OCI-LY7 (cell line): ENCODE results near the gene KSR1. TPM values are rescaled to one million over a fixed set of nuclear protein-coding genes. Genes with fewer than 3 reads are reported as not detected.

Source experiments
- BruUV-seq: library from RNA; stranded (reverse); fragments of 400-500 nt; replicated peaks from 2 replicates; lab custom pipeline; 2021; lab: Mats Ljungman, UMichigan
- CTCF ChIA-PET: fragments of 300-600 bp; sonication (Branson Sonifier 250); formaldehyde crosslinking; loops from one replicate; lab custom pipeline; 2022; ENCODE audit warnings: antibody characterized with exemption; ENCODE audit not compliant: unreplicated experiment; lab: Charles Lee
- POLR2A ChIA-PET: fragments of 300-600 bp; sonication (Branson Sonifier 250); formaldehyde crosslinking; loops from one replicate; lab custom pipeline; 2022; ENCODE audit warnings: antibody characterized with exemption; lab: Charles Lee
- DNase-seq: peaks from one replicate; pipeline ENCODE4 v3.0.0-alpha.2; 2015; ENCODE audit warnings: low spot score
- H2AFZ ChIP-seq: fragments of 200-600 bp; sonication (generic), shearing (Covaris generic); 2 replicates; pipeline ENCODE4 v1.6.1; 2014; ENCODE audit warnings: mild to moderate bottlenecking, antibody characterized with exemption, low read length, moderate library complexity
- H3K27ac ChIP-seq: fragments of 200-600 bp; sonication (generic); 2 replicates; pipeline ENCODE4 v1.5.1; 2014; ENCODE audit warnings: mixed run types, low read depth, mild to moderate bottlenecking, moderate library complexity, low read length, inconsistent platforms; ENCODE audit not compliant: poor library complexity, severe bottlenecking
- H3K36me3 ChIP-seq: fragments of 200-600 bp; sonication (generic); 2 replicates; pipeline ENCODE4 v1.6.1; 2014; ENCODE audit warnings: mild to moderate bottlenecking, antibody characterized with exemption, low read length, moderate library complexity, mixed read lengths; ENCODE audit not compliant: insufficient read depth
- H3K4me1 ChIP-seq: fragments of 200-600 bp; sonication (generic); 2 replicates; pipeline ENCODE4 v1.5.1; 2014; ENCODE audit warnings: mild to moderate bottlenecking, low read length; ENCODE audit not compliant: insufficient read depth, poor library complexity, severe bottlenecking
- H3K4me2 ChIP-seq: fragments of 200-600 bp; sonication (generic); 2 replicates; pipeline ENCODE4 v1.6.1; 2014; ENCODE audit warnings: mild to moderate bottlenecking, low read length
- H3K4me3 ChIP-seq: fragments of 200-600 bp; sonication (generic); 2 replicates; pipeline ENCODE4 v1.5.1; 2014; ENCODE audit warnings: mild to moderate bottlenecking, low read depth, low read length; ENCODE audit not compliant: poor library complexity, severe bottlenecking
- H3K79me2 ChIP-seq: fragments of 200-600 bp; sonication (generic); 2 replicates; pipeline ENCODE4 v1.6.1; 2016; ENCODE audit warnings: low read depth, mild to moderate bottlenecking, low read length, moderate library complexity, mixed read lengths; ENCODE audit not compliant: insufficient read depth
- H3K9me2 ChIP-seq: fragments of 200-600 bp; sonication (generic); 2 replicates; pipeline ENCODE4 v1.6.1; 2016; ENCODE audit warnings: mild to moderate bottlenecking, low read length, mixed read lengths; ENCODE audit not compliant: insufficient read depth
- H3K9me3 ChIP-seq: fragments of 200-600 bp; sonication (generic); 2 replicates; pipeline ENCODE4 v1.6.1; 2014; ENCODE audit warnings: mild to moderate bottlenecking, mixed run types, low read length, mixed read lengths
- H4K20me1 ChIP-seq: fragments of 200-600 bp; sonication (generic); 2 replicates; pipeline ENCODE4 v1.6.1; 2014; ENCODE audit warnings: mild to moderate bottlenecking, antibody characterized with exemption, low read length, moderate library complexity, mixed read lengths; ENCODE audit not compliant: insufficient read depth
- EZH2phosphoT487 ChIP-seq: fragments of 200-600 bp; sonication (generic); IDR thresholded peaks from 2 replicates; pipeline ENCODE4 v1.6.1; 2018; ENCODE audit warnings: low read depth, borderline replicate concordance, mild to moderate bottlenecking, mixed run types, antibody characterized with exemption, low read length, moderate library complexity, mixed read lengths
- intact Hi-C: fragments of 100-400 bp; cut with micrococcal nuclease; formaldehyde crosslinking; loops from one replicate; pipeline ENCODE4 v1.10.0; 2022; ENCODE audit not compliant: unreplicated experiment
- total RNA-seq, 2 experiments: library from RNA; depleted of rRNA in 1 of 2; stranded (reverse); fragments of >200 nt in 1 of 2; shearing (Covaris generic) in 1 of 2; gene quantifications; 2 replicates each; pipeline ENCODE4 v1.2.3, GENCODE V29; 2014 to 2022
- TF ChIP-seq, protein P1 (sequence below): fragments of 200-600 bp; sonication (generic); conservative IDR thresholded peaks from 2 replicates; pipeline ENCODE4 v1.5.1; 2014; ENCODE audit warnings: mild to moderate bottlenecking, antibody characterized with exemption, low read length, moderate library complexity, mixed read lengths

KSR1 gene
- total RNA-seq, 2 experiments from 2014 or later, result 2.2 to 4.1 TPM

GRCh38 chr17:27666831-27667560 is 210.7 kb downstream of the KSR1 start:
- CTCF ChIA-PET, result no interaction called here
- DNase-seq, result no peak
- Histone ChIP-seq H2AFZ (no peak overlapping the region), H3K9me3 (no peaks in the 10 kb centered on the region), H3K36me3 (no peaks in the 10 kb centered on the region), H4K20me1 (no peaks in the 10 kb centered on the region), H3K79me2 (no peaks in the 10 kb centered on the region), H3K4me2 (no peak overlapping the region), H3K9me2 (no peaks in the 10 kb centered on the region), H3K4me1 (no peaks in the 10 kb centered on the region), H3K4me3 (no peak overlapping the region), H3K27ac (no peak overlapping the region)
- BruUV-seq, result no TSS peak
- POLR2A ChIA-PET, result no interaction called here
- intact Hi-C loops, result no loop called here
- TF ChIP-seq, protein P1, sequence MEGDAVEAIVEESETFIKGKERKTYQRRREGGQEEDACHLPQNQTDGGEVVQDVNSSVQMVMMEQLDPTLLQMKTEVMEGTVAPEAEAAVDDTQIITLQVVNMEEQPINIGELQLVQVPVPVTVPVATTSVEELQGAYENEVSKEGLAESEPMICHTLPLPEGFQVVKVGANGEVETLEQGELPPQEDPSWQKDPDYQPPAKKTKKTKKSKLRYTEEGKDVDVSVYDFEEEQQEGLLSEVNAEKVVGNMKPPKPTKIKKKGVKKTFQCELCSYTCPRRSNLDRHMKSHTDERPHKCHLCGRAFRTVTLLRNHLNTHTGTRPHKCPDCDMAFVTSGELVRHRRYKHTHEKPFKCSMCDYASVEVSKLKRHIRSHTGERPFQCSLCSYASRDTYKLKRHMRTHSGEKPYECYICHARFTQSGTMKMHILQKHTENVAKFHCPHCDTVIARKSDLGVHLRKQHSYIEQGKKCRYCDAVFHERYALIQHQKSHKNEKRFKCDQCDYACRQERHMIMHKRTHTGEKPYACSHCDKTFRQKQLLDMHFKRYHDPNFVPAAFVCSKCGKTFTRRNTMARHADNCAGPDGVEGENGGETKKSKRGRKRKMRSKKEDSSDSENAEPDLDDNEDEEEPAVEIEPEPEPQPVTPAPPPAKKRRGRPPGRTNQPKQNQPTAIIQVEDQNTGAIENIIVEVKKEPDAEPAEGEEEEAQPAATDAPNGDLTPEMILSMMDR, result no peak

DNA sequence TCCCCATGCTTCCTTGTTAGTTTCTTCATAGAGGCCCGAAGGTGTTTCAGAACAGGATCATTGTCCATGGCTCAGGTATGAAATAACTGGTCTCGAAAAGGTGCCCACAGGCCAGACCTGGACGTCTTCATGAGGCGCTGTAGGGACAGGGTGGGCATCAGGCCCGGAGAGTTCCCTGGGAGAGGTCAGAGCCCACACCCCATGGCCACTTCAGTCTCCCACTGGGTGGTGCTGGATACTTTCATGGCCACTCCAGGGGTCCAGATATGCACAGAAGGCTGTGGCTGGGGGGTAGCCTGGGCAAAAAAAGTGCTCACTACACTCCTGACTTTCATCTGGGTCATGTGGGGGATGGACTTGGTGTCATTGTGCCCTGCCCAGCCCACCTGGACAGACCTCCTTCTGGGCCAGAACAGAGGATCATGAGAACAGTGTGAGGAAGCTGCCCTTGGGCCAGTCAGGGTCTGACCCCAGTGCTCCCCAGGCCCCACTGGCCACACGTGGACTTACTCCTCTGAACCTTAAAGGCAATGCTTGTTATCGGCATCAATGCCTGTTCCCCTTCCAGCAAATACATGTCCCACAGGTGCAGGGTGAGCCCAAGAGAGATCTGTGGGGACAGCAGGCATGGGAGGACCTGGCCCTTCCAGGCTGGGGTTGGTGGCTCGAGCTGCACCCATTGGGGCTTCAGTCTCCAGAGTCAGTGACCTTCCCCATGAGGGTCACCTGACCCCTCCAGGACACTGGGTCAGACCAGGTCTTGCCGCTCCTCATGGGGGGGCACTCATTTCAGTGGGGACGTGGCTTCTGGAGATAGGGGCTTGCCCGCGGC is 211.6 kb downstream of the KSR1 start:
- no peak overlapping the region for H3K4me2 ChIP-seq
- H4K20me1 ChIP-seq, result no peaks in the 10 kb centered on the region
- DNase-seq, result no peak
- BruUV-seq, result no TSS peak
- H3K4me3 ChIP-seq, result no peak overlapping the region
- H3K27ac ChIP-seq, result no peak overlapping the region
- intact Hi-C loops, result no loop called here
- POLR2A ChIA-PET, result no interaction called here
- H3K9me2 ChIP-seq, result no peaks in the 10 kb centered on the region
- CTCF ChIA-PET, result no interaction called here
- TF ChIP-seq, protein P1, result no peak
- no peak for TF ChIP-seq EZH2phosphoT487
- no peaks in the 10 kb centered on the region for H3K9me3 ChIP-seq
- H3K36me3 ChIP-seq, result no peaks in the 10 kb centered on the region
- no peaks in the 10 kb centered on the region for H3K79me2 ChIP-seq
- H3K4me1 ChIP-seq, result no peaks in the 10 kb centered on the region
- no peak overlapping the region for H2AFZ ChIP-seq

GRCh38 chr17:27668488-27668823 is 212.2 kb downstream of the KSR1 start:
- H3K4me2 ChIP-seq, result no peak overlapping the region
- no peak overlapping the region for H3K4me3 ChIP-seq
- DNase-seq, result no peak
- ChIA-PET POLR2A (no interaction called here), CTCF (no interaction called here)
- H3K79me2 ChIP-seq, result no peaks in the 10 kb centered on the region
- no peaks in the 10 kb centered on the region for H3K9me2 ChIP-seq
- intact Hi-C loops, result no loop called here
- TF ChIP-seq, protein P1, result no peak
- TF ChIP-seq EZH2phosphoT487, result no peak
- no peaks in the 10 kb centered on the region for H4K20me1 ChIP-seq
- no peak overlapping the region for H2AFZ ChIP-seq
- H3K36me3 ChIP-seq, result no peaks in the 10 kb centered on the region
- no peaks in the 10 kb centered on the region for H3K4me1 ChIP-seq
- no TSS peak for BruUV-seq
- H3K9me3 ChIP-seq, result no peaks in the 10 kb centered on the region
- no peak overlapping the region for H3K27ac ChIP-seq
